Lower leg skin (tissue), 3 donors: ENCODE measurements around the gene PPP1R10.

Source experiments
- POLR2A ChIP-seq, 2 donors: fragments of 450-650 bp; IDR thresholded peaks; one replicate each; pipeline ENCODE4 v1.6.1; 2016 to 2017; ENCODE audit warnings: antibody characterized with exemption in 2 of 2, mild to moderate bottlenecking in 1 of 2, moderate library complexity in 1 of 2
- TF ChIP-seq, protein P1 (sequence below), 3 donors: fragments of 450-650 bp; IDR thresholded peaks; one replicate each; pipeline ENCODE4 v1.5.1; 2016; ENCODE audit warnings: antibody characterized with exemption in 3 of 3, mild to moderate bottlenecking in 3 of 3, moderate library complexity in 2 of 3

DNA sequence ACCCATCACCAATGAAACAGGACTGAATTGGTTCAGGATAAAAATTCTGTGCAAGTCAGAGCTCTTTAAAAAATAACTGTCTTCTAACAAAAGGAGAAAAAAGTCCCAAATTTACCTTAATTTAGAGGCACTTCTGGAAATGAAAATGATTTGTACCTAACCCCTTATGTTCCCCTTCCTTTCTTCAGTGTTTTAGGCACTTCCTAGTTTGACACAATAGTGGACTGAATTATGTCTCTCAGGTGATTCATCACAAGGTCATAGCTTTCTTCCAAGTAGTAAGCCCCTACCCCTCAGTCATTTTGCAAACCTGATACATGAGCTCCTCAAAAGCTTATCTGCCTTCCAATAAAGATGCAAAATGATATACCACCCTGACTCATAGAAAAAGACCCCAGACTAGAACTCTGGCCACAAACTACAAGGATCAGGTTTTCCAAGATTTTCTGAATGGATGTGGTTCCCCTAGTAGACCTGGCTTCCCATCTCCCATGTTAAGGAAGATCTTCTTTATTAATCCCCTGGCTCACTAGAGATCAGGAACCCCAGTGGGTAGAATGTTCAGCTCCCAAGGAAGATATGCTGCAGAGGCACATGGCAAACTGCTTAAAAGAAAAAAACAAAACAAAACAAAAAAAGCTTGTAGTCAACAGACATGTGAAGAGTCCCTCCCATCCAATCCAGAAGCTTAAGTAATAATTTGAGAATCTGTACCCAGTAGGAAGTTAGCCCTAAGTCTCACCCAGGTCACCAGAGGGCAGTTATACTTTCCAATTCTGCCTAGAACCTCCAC is 3.6 kb downstream of the PPP1R10 start:
- TF ChIP-seq POLR2A (IDR thresholded peaks at IDR 0.05): no peak
- TF ChIP-seq, protein P1, sequence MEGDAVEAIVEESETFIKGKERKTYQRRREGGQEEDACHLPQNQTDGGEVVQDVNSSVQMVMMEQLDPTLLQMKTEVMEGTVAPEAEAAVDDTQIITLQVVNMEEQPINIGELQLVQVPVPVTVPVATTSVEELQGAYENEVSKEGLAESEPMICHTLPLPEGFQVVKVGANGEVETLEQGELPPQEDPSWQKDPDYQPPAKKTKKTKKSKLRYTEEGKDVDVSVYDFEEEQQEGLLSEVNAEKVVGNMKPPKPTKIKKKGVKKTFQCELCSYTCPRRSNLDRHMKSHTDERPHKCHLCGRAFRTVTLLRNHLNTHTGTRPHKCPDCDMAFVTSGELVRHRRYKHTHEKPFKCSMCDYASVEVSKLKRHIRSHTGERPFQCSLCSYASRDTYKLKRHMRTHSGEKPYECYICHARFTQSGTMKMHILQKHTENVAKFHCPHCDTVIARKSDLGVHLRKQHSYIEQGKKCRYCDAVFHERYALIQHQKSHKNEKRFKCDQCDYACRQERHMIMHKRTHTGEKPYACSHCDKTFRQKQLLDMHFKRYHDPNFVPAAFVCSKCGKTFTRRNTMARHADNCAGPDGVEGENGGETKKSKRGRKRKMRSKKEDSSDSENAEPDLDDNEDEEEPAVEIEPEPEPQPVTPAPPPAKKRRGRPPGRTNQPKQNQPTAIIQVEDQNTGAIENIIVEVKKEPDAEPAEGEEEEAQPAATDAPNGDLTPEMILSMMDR (IDR thresholded peaks at IDR 0.05): no peak
